ENCODE results near the gene RBM43.

The RBM43 gene

GRCh38 chr2:151217343-151217742 is 44.3 kb downstream of the RBM43 start:
- no peak for DNase-seq (ENCODE audit: low read depth)

GRCh38 chr2:151207100-151207499 is 54.6 kb downstream of the RBM43 start:
- no peak for DNase-seq (ENCODE audit: low read depth)

- no peak for DNase-seq (ENCODE audit: low read depth)
These were observed 55.2 kb downstream of the RBM43 start for GRCh38 chr2:151206446-151206968.

DNA sequence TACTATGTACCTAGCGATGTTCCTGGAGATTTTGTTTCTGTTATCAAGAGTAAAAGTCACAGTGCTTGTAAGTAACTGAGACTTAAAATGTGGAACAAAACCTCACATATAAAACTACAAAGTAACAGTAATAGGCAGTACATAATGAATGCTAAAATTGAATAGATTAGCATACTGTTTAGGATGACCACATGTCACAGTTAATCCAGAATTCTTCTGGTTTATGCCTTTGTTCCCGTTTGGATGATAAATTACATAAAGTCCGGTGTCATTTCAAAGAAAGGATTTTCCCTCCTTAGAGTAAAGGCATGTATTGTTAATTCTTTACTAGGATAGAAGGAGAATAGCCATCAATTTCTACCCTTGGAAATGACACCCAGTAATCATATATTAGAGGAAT is 56.1 kb downstream of the RBM43 start:
- DNase-seq (ENCODE audit: low read depth), result no peak

DNA sequence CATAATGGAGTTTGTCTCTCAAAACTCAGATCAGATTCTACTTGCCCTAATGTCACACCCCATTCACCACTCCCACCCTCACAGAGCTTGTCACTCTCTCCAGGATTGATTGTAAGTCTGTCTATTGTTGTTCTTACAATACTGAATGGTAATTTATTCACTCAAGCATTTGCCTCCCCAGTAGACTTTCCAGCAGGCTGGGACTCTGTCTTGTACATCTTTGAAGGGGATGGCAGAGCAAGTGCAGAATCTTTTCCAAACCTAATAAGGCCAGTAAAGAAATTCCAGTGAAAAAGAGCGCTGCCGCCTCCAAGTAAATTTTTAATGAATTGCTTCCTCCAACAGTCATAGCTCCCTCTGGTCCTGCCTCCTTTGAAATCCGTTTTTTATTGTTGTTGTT is 56.9 kb downstream of the RBM43 start:
- DNase-seq (ENCODE audit: low read depth), result no peak

GRCh38 chr2:151200844-151201243 is 60.8 kb downstream of the RBM43 start:
- no peak for DNase-seq (ENCODE audit: low read depth)

GRCh38 chr2:151200277-151200676 is 61.4 kb downstream of the RBM43 start:
- no peak for DNase-seq (ENCODE audit: low read depth)

- DNase-seq (ENCODE audit: low read depth), result no peak
These were observed 63.0 kb downstream of the RBM43 start for GRCh38 chr2:151198645-151199044.
